Kidney (tissue), 14 donors: Measurements from ENCODE around the gene CMTM5. TPM values are rescaled to one million over a fixed set of nuclear protein-coding genes. Genes with fewer than 3 reads are reported as not detected.

Experiments
- DNase-seq, 5 donors: peaks; one replicate each; pipeline ENCODE4 v3.0.0-alpha.2; 2013 to 2020
- FAIRE-seq: peaks from 2 replicates; lab custom pipeline; 2012; peaks lifted over from hg19 to GRCh38; lab: Jason Lieb, UNC
- H3K27ac ChIP-seq, 2 donors: one replicate each; pipeline ENCODE4 v1.7.0; 2013; ENCODE audit warnings: low read depth in 2 of 2, low read length in 2 of 2, inconsistent platforms in 1 of 2
- H3K27me3 ChIP-seq: one replicate; pipeline ENCODE4 v1.7.1; 2013; ENCODE audit warnings: low read length, inconsistent platforms; ENCODE audit not compliant: control insufficient read depth, insufficient read depth
- H3K36me3 ChIP-seq, 3 donors: one replicate each; pipeline versions ENCODE4 v1.7.0 to v1.7.1; 2013; ENCODE audit warnings: low read length in 3 of 3, control low read depth in 1 of 3, inconsistent platforms in 1 of 3; ENCODE audit not compliant: insufficient read depth in 3 of 3, control insufficient read depth in 2 of 3
- H3K4me1 ChIP-seq, 3 donors: one replicate each; pipeline versions ENCODE4 v1.7.0 to v1.7.1; 2013; ENCODE audit warnings: low read length in 3 of 3, inconsistent platforms in 1 of 3, low read depth in 1 of 3; ENCODE audit not compliant: control insufficient read depth in 2 of 3, insufficient read depth in 2 of 3
- H3K4me3 ChIP-seq, 3 donors: one replicate each; pipeline versions ENCODE4 v1.7.0 to v1.8.1; 2013; ENCODE audit warnings: low read length in 3 of 3, control low read depth in 1 of 3, inconsistent platforms in 1 of 3
- H3K9ac ChIP-seq, 3 donors: one replicate each; pipeline versions ENCODE4 v1.7.0 to v1.7.1; 2013; ENCODE audit warnings: low read length in 3 of 3, control low read depth in 1 of 3, inconsistent platforms in 1 of 3
- H3K9me3 ChIP-seq, 3 donors: one replicate each; pipeline versions ENCODE4 v1.7.0 to v1.7.1; 2013; ENCODE audit warnings: low read length in 3 of 3, control low read depth in 1 of 3, inconsistent platforms in 1 of 3; ENCODE audit not compliant: control insufficient read depth in 2 of 3, insufficient read depth in 1 of 3
- intact Hi-C: fragments of 100-400 bp; cut with DNase I; formaldehyde crosslinking; loops from one replicate; pipeline ENCODE4 v1.11.1; 2022
- microRNA-seq: library from miRNA; unstranded; fragments of <30 nt; microRNA quantifications from one replicate; pipeline ENCODE4 v1.2.0, GENCODE V29; 2020
- polyA plus RNA-seq: library from polyadenylated mRNA; stranded (reverse); fragments of 350-450 nt; fragmentation: Illumina TruSeq; extraction: RNeasy Lipid Tissue Mini Kit (QIAGEN cat#74804); gene quantifications from one replicate; pipeline ENCODE4 v1.2.3, GENCODE V29; 2014; ENCODE audit warnings: low read depth, low replicate concordance; ENCODE audit not compliant: insufficient read depth
- total RNA-seq: library from RNA; stranded (reverse); fragmentation: NEBNext Ultra II Directional; extraction: Animal tissue kit (Norgen Biotek cat#: 25700); gene quantifications from one replicate; pipeline ENCODE4 v1.2.1, GENCODE V29; 2021
- TF ChIP-seq, protein P1 (sequence below): IDR thresholded peaks from 3 replicates; pipeline ENCODE4 v1.5.1; 2012; ENCODE audit warnings: mild to moderate bottlenecking, moderate library complexity, borderline replicate concordance; ENCODE audit not compliant: insufficient read depth; ENCODE audit errors: extremely low read depth
- donor health status: control.
- donor health status: control.
- donor health status: control.
- donor health status: control.
- donor health status: control.
- donor health status: DM: yes; HTN: yes; CAD: no.
- donor health status: Normal renal cell carcinoma (clear cell type).

CMTM5 gene
- total and polyA plus RNA-seq, 2 donors from 2014 or later = 0.54 to 1.1 TPM

DNA sequence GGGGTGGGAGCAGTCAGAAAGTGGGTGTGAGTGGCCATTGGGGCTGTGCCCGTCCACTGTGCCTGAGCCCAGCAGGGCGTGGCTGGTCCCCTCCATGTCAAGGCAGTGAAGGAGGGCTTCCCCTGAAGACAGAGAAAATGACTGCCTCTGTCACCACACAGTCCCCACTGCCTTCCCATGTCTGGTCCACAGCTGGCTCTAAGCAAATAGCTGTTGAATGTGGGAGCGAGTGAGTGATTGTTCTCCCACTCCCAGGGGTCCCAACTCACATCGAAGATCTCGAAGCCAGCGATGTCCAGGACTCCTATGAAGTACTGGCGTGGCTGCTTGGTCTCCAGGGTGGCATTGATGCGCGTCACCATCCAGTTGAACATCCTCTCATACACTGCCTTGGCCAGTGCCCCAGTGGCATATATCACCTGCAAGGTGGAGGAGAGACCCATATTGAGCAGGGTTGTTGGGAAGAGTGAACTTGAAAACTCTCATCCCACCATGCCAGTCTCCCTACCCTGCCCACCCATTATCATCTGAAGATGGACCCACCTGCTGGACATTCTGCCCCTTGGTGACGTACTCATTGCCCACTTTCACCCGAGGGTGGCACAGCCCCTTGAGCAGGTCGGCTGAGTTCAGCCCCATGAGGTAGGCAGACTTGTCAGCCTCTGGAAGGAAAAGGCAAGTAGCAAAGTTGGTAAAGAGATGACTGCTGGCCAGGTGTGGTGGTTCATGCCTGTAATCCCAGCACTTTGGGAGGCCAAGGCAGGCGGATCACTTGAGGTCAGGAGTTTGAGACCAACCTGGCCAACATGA, 52.0 kb downstream of the CMTM5 start:
- H3K9ac ChIP-seq = no peak overlapping the region
- H3K27ac ChIP-seq = no peak overlapping the region
- H3K4me1 ChIP-seq = no peaks in the 10 kb centered on the region
- no peak for DNase-seq
- no peaks in the 10 kb centered on the region for H3K9me3 ChIP-seq
- TF ChIP-seq, protein P1, sequence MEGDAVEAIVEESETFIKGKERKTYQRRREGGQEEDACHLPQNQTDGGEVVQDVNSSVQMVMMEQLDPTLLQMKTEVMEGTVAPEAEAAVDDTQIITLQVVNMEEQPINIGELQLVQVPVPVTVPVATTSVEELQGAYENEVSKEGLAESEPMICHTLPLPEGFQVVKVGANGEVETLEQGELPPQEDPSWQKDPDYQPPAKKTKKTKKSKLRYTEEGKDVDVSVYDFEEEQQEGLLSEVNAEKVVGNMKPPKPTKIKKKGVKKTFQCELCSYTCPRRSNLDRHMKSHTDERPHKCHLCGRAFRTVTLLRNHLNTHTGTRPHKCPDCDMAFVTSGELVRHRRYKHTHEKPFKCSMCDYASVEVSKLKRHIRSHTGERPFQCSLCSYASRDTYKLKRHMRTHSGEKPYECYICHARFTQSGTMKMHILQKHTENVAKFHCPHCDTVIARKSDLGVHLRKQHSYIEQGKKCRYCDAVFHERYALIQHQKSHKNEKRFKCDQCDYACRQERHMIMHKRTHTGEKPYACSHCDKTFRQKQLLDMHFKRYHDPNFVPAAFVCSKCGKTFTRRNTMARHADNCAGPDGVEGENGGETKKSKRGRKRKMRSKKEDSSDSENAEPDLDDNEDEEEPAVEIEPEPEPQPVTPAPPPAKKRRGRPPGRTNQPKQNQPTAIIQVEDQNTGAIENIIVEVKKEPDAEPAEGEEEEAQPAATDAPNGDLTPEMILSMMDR = no peak
- no peak for FAIRE-seq
- intact Hi-C loops = no loop called here
- no peak overlapping the region for H3K4me3 ChIP-seq
- no peaks in the 10 kb centered on the region for H3K36me3 ChIP-seq
- no peaks in the 10 kb centered on the region for H3K27me3 ChIP-seq

Small RNA genes lying within 50 kb of the gene (microRNA-seq; reads per million reads assigned to microRNA genes)
- gene MIR208A = not detected
- gene MIR208B = not detected

Other genes with a start within 250 kb of the CMTM5 start
- gene SLC7A8, start 193.4 kb upstream of the CMTM5 start, total RNA-seq = 22.9 TPM
- gene SLC7A8, start 193.4 kb upstream of the CMTM5 start, polyA plus RNA-seq = 210 TPM
- not detected for gene RNF212B, start 139.1 kb upstream of the CMTM5 start, total RNA-seq
- gene RNF212B, start 139.1 kb upstream of the CMTM5 start, polyA plus RNA-seq = 2.8 TPM
- 14.8 TPM for gene HOMEZ, start 90.9 kb upstream of the CMTM5 start, total RNA-seq
- 18.5 TPM for gene HOMEZ, start 90.9 kb upstream of the CMTM5 start, polyA plus RNA-seq
- 17.3 TPM for gene PPP1R3E, start 74.2 kb upstream of the CMTM5 start, total RNA-seq
- gene PPP1R3E, start 74.2 kb upstream of the CMTM5 start, polyA plus RNA-seq = 22.8 TPM
- 43.6 TPM for gene BCL2L2, start 70.2 kb upstream of the CMTM5 start, total RNA-seq
- gene BCL2L2, start 70.2 kb upstream of the CMTM5 start, polyA plus RNA-seq = 35.6 TPM
- 145 TPM for gene PABPN1, start 55.6 kb upstream of the CMTM5 start, total RNA-seq
- 140 TPM for gene PABPN1, start 55.6 kb upstream of the CMTM5 start, polyA plus RNA-seq
- gene SLC22A17, start 24.2 kb upstream of the CMTM5 start, total RNA-seq = 35.3 TPM
- 61.2 TPM for gene SLC22A17, start 24.2 kb upstream of the CMTM5 start, polyA plus RNA-seq
- 5.5 TPM for gene EFS, start 11.9 kb upstream of the CMTM5 start, total RNA-seq
- gene EFS, start 11.9 kb upstream of the CMTM5 start, polyA plus RNA-seq = 5.6 TPM
- not detected for gene IL25, start 4.2 kb upstream of the CMTM5 start, total RNA-seq
- gene IL25, start 4.2 kb upstream of the CMTM5 start, polyA plus RNA-seq = not detected
- 0.03 TPM for gene MYH6, start 31.2 kb downstream of the CMTM5 start, total RNA-seq
- 0.13 TPM for gene MYH6, start 31.2 kb downstream of the CMTM5 start, polyA plus RNA-seq
- gene MYH7, start 58.6 kb downstream of the CMTM5 start, total RNA-seq = 0.06 TPM
- gene MYH7, start 58.6 kb downstream of the CMTM5 start, polyA plus RNA-seq = 1.6 TPM
- gene NGDN, start 92.7 kb downstream of the CMTM5 start, total RNA-seq = 35.6 TPM
- gene NGDN, start 92.7 kb downstream of the CMTM5 start, polyA plus RNA-seq = 37.6 TPM
- gene ZFHX2, start 174.7 kb downstream of the CMTM5 start, total RNA-seq = 4.9 TPM
- 6.1 TPM for gene ZFHX2, start 174.7 kb downstream of the CMTM5 start, polyA plus RNA-seq
- 24.4 TPM for gene THTPA, start 179.2 kb downstream of the CMTM5 start, total RNA-seq
- gene THTPA, start 179.2 kb downstream of the CMTM5 start, polyA plus RNA-seq = 38.4 TPM
- gene AP1G2, start 190.7 kb downstream of the CMTM5 start, total RNA-seq = 123 TPM
- 56.7 TPM for gene AP1G2, start 190.7 kb downstream of the CMTM5 start, polyA plus RNA-seq
- 7.0 TPM for gene JPH4, start 201.7 kb downstream of the CMTM5 start, total RNA-seq
- 3.6 TPM for gene JPH4, start 201.7 kb downstream of the CMTM5 start, polyA plus RNA-seq